HG03520 (cell line): ENCODE data around the gene NAE1.

Source experiments
- ATAC-seq: cut with Tn5 transposase; IDR thresholded peaks from one replicate; pipeline ENCODE4 v1.9.1; 2021; ENCODE audit warnings: mild to moderate bottlenecking, moderate library complexity; ENCODE audit not compliant: unreplicated experiment

The NAE1 gene

DNA sequence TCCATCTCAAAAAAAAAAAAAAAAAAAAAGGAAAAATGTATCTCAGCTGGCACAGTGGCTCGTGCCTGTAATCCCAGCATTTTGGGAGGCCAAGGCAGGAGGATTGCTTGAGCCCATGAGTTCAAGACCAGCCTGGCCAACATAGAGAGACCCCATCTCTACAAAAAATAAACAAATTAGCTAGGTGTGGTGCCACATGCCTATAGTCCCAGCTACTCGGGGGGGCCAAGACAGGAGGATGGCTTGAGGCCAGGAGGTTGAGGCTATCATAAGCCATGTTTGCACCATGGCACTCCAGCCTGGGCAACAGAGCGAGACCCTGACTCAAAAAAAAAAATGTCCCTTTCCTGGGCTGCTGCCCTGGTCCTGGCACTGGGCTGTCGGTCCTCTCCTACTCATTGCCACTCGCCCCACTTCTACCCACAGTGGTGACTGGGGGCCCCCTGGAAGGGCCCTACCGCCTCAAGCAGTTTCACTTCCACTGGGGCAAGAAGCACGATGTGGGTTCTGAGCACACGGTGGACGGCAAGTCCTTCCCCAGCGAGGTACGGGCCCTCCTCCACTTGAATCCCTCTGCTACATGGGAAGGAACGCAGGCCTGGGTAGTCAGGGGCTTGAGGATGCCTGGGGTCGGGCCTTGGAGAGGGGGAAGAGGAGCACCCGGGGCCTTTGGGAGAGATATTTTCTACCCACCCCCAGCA, 19.5 kb upstream of the NAE1 start:
- no peak for ATAC-seq

DNA sequence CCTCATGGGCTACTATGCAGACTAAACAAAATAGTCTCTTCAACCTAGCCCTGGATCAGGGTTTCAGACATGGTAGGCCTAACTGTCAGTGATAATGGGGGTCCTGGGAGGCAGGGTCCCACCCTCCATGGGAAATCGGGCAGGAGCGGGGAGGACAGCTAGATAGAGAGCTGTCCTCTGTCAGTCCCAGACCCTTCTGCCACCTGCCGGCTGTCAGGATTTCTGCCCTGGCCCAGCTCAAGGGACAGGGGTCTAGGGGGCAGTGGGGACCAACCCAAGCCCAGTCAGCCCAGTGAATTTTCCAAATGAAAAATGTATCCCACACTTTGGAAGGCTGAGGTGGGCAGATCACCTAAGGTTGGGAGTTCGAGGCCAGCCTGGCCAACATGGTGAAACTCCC, 18.8 kb upstream of the NAE1 start:
- ATAC-seq: no peak

DNA sequence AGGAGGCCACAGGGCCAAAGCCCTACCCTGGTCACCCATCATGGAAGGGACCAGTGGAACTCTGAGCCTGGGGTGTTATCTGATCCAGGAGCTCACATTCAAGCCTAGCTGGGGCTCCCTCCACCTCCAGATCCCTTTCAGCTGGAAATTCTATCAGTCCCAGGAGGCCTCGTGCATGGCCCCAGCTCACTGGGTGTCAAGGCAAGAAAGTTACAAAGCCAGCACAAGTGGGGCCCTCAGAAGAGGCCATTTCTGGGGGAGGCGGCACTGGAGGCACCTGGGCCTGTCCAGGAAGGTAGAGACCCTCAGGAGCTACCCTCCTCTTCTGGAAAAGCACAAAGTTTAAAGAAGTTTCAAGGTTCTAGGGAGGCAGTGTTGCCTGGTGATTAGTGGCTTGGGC, 18.2 kb upstream of the NAE1 start:
- no peak for ATAC-seq

DNA sequence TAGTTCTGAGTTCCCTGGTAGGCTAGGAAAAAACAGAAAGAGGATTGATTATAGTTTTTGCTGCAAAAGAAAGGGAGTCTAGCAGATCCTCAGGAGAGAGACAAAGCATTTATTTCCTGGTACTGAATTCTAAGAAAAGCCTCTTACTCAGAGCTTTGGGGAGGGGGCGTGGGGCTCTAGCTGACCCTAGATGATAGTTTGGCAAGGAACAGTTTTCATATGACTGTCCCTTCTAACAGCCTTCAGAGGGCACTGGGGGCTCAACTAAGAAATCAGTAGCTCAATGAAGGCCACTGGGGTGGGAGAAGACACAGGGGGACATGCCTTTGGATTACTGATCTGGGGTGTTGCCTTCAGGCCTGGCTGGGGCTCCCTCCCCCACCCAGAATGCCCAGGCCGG, 17.4 kb upstream of the NAE1 start:
- no peak for ATAC-seq

DNA sequence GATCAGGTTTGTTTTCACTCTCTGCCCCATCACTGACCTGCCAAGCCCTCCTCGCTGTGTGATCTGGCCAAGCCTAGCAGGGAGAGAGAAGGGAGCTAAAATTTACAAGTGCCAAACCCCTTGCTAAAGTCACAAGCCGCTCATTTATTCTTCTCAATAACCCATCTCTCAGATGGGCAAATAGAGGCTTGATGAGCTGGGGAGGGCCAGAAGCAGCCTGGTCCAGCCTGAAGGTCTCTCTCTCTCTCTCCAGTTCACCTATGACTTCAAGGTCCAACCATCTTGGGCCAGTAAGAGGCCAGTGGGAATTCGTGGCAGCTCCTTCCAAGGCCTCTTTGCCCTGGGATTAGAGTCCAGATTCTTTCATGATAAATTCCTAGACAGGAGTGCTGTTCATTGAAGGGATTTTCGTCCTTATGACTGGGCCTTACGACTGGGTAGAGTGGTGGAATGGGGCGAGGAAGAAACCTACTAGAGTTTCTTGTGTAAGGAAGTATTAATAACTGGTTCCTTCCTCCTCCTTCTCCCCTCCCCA, 16.8 kb upstream of the NAE1 start:
- no peak for ATAC-seq

DNA sequence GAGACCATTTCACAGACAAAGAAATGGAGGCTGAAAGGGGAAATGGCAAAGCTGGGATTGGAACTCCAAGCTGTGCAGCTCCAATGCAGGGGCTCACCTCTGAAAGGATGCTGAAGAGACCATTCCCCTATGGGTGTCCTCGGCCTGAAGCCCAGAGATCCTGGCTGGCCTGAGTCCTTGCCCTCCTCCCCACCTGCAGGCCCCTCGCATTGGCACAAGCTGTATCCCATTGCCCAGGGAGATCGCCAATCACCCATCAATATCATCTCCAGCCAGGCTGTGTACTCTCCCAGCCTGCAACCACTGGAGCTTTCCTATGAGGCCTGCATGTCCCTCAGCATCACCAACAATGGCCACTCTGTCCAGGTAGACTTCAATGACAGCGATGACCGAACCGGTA, 16.1 kb upstream of the NAE1 start:
- no peak for ATAC-seq

DNA sequence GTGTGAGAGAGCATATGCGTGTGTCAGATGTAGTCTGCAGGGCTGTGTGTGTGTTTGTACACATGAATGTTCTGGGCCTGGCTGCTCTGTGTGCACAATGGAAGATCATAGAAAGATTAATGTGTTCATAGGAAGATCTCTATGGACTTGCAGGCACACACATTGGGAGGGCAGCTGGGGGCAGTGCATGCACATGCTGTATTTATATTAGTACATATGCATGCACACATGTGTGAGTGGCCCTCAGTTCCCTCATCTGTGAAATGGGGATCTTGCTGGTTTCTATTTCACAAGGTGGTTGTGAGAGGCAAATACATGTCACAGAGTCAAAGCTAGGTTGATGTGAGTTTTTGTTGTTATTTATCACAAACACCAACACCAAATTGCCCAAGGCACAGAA, 15.5 kb upstream of the NAE1 start:
- ATAC-seq: no peak

DNA sequence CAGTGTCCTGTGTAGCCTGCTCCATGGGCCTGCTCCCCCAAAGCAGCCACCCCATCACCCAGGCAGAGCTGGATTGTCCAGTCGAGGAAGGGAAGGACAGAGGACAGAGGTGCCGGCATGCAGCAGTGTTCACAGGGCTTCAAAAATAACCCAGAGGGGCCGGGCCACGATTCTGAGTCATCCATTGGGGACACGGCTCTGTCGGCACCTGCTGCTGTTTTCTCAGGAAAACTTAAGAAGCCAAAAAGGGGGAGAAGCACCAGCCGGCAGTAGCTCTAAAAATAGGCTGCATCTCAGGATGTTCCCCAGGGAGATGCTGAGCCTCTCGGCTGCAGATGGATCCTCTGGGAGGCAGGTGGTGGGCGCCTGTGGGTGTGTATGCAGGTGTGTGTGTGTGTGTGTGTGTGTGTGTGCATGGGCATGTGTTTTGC, 15.0 kb upstream of the NAE1 start:
- ATAC-seq: no peak

DNA sequence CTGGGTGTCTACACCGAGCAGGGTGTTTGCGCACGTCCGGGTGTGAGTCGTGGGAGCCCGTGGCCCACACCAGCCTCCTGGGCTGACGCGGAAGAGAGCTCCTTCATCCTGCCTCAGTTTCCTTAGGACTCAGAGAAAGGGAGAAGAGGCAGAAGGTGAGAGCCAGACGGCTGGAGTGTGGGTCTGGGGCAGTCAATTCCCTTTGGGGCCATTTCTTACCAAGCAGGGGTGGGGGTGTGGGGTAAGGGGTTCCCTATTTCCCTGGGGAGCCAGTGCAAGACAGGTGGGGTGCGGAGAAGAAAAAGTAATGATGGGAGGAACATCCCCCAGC, 14.3 kb upstream of the NAE1 start:
- ATAC-seq: no peak

DNA sequence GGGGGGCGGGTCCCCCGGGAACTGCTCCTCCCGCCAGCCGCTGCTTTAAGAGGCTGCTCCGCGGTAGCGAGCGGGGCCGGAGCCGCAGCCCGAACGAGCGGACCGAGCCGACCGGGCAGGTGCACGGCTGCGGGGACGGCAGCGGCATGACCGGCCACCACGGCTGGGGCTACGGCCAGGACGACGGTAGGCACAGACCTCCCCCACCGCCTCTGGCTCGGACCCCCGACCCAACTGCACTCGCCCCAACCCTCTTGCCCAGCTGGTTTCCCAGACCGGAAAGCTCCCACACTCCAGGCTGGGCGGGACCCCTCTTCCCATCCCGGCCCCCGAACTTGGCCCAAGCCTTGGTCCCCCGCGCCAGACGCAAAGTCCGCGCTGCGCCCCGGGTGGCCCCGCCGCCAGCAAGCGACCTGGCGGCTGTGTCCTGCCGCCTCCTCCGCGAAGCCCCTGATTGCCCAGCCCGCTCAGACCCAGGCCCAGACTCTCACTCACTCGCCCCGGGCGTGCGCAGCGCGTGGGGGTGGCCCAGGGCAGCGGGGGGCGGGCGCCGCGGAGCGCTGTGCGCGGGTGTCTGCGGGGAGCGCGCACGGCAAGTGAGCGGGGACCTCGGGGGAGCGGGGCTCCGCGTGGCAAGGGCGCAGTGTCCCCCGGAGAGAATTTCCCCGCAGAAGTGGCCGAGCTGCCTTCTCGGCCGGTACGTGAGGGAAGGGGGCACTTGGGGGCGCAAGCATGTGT, 13.7 kb upstream of the NAE1 start, which contains the start of gene CA7:
Gene CA7, plus strand, starts transcription at position 73 of the 738 bp plus-strand sequence. Its CDS starts 74 bp downstream, at position 147.
- ATAC-seq: no peak

DNA sequence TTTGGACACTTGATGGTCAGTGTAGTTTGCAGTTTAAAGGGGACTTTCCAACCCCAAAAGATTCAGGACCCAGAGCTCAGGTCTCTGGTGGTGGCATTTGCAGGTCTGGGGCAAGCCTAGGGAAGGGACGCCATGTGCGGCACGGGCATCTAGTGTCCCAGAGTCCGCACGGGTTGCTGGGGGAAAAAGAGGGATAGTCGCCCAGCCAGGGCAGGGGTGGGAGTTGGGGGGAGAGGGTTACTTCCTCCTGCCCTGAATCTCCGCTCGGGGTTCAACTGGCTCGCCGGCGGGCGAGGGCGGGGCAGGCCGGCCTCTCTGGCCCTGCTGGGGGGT, 13.2 kb upstream of the NAE1 start:
- ATAC-seq: no peak

DNA sequence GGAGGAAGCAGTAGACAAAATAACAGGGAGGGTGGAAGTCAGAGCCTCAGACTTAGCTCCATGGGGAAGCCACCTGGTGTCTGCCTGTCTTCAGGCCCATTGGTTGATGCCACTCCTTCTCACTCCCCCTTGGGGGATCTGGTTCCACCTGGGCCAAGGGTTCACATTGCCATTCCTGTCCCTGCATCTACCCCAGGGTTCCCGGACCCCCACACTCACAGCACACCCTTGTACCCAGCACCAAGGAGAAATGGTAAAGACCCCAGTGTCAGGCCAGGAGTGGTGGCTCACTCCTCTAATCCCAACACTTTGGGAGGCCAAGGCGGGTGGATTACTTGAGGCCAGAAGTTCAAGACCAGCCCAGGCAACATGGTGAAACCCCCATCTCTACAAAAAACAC, 12.4 kb upstream of the NAE1 start:
- ATAC-seq: no peak

DNA sequence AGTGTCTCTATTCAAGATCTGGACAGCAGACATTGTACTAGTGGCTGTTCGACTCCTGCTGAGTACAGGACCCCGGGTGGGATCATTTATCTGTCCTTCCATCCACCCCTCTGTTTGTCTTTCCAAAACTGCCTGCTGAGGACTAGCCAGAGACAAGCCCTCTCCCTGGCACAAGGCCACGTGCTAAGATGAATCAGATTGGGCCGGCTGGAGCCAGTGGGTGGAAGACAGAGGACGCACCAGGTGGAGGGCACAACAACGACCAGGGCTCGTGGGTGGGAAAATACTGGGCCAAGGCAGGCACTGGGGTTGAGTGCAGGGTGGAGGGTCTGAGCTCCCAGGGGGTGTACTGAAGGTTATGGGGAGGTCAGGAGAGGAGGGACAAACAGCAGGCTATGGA, 12.0 kb upstream of the NAE1 start:
- ATAC-seq: no peak

DNA sequence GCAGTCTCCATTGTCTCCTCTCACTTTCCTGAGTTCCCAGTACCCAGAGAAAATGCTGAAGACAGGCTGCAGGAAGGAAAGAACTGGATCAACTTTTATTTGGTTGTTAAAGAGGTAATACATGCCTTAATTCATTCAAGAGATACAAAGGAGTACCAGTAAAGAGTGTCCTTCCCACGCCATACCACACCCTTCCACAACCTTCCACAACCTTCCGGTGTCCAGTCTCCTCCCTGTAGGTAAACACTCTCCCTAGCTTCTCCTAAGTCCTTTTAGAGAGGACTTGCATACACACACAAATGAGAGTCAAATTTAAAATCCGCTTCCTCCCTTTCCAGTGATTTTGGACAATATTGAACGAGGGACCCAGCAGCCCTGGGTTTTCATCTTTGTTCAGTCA, 10.6 kb upstream of the NAE1 start:
- no peak for ATAC-seq

DNA sequence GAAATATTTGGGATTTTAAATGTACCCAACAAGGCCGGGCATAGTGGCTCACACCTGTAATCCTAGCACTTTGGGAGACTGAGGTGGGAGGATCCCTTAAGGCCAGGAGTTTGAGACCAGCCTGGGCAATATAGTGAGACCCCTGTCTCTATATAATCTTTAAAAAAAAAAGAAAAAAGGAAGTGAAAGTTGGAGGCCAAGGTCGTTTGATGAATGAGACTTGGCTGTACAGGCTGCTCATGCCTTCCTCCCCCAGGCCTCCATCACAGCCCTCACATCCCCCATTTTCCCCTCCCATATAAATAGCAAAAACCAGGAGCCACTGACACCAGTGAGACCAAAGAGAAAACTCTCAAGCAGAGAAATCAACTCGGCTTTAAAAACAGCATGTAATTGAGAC, 10.1 kb upstream of the NAE1 start:
- ATAC-seq: no peak

DNA sequence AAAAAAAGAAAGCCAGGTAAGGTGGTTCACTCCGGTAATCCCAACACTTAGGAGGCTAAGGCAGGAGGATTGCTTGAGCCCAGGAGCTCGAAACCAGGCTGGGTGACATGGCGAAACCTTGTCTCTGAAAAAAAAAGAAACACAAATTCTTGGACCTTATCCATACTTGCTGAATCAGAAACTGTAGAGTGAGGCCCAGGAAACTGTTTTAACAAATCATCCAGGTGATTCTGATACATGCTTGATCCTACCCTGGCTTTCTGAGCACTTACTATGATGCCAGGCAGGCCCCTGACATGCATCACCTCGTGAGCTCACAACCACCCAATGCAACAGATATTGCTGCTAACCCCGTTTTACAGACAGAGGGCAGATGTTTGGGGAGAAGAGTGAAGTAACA, 4.0 kb upstream of the NAE1 start:
- ATAC-seq: no peak

DNA sequence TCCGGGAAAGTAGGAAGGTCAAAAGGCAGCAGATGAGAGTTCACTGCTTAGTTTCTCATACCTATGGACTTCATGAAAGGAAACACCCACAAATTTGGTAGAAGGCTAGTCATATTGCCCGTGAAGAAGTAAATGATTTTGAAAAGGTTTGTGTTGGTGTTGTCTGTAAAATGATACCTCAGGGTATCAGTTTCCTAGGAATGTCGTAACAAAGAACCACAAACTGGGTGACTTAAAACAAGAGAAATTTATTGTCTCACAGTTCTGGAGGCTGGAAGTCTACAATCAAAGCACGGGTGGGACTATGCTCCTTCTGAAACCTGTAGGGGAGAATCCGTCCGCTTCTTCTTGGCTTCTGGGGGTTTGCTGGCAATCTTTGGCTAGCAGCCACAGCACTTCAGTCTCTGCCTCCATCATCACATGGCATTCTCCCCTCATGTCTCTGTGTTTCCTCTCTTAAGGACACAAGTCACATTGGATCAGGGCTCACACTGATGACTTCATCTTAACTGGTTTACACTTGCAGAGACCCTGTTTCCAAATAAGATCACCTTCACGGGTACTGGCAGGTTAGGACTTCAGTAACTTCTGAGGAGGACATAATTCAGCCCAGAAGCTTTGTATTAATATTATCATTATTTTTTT, 2.0 kb upstream of the NAE1 start:
- no peak for ATAC-seq

DNA sequence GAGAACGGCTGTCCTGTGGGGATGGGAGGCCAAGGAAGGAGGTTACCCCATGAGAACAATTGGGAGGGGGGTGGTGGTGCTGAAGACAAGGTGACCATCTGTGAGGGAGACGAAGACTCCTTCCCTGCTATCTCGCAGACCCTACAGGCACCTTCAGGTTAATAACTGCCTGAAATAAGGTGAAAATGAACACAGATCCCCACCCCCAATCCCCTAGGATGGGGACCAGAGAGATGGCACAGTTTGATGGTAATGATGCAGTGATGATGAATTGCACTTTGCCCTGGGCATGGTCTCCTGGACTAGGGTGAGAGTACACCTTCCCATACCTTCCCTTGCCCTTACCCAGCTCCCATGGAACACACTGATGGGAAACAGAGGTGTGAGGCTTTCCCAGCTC, 1.4 kb upstream of the NAE1 start:
- no peak for ATAC-seq

DNA sequence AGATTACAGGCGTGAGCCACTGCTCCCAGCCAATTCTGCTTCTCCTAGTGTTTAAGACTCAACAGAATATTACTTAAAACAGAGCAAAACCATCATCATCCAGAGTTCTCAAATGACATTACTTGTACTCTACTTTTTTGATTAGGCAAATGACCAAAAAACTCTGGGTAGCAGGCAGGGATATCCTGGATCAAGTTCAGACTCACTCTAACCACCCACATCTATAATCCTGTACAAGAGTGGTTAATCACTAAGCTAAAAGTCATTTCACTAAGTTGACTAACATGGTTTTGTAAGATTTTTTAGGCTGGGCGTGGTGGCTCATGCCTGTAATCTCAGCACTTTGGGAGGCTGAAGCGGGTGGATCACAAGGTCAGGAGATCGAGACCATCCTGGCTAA, 6.8 kb downstream of the NAE1 start:
- no peak for ATAC-seq

DNA sequence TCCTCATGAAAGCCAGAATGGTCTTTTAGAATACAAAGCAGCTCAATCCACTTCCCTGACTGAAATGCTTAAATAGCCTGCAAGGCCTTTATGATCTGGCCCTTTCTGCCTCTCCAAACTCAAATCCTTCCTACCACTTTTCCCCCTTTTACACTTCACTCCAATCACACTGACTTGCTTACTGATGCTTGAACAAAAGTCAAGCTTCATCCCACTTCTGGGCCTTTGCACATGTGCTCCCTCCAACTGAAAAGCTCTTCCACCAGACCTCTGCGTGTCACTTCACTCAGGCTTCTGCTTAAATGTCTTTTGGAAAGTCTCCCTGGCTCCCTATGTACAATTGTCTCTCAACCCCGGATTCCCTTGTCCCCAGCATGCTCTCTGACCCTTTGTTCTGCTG, 16.0 kb downstream of the NAE1 start:
- ATAC-seq: no peak

DNA sequence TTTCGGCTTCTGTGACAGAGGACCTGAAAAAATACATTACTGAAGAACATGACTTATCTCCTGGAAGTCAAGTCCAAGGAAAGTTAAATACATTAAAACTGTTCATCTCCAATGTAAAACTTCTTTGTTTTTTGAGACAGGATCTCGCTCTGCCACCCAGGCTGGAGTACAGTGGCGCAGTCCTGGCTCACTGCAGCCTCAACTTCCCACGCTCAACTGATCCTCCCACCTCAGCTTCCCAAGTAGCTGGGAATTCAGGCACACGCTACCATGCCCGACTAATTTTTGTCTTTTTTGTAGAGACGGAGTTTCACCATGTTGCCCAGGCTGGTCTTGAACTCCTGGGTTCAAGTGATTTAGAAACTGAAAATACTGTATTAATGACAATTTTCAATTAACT, 19.7 kb downstream of the NAE1 start:
- no peak for ATAC-seq

DNA sequence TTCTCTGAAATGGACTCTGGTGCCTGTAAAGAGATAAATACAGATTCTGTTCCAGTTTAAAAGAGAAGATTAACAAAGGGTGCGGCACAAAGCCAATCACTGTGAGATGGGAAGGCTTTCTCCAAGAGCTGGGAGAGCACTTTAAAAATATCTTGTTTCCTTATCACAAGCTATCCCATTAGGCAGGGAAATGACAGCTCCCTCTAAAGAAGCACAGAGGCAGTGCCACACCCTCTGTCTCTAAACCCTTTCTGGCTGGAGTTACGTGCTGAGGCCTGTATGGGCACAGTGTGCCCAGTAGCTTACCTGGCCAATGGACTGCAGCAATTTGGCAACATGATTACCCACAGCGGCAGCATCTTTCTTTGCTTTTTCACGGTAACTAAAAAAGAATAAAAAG, 20.4 kb downstream of the NAE1 start:
- ATAC-seq: no peak
